GM18505 (cell line): Measurements from ENCODE around the gene PNMA6E.

Experiments used
- ATAC-seq: cut with Tn5 transposase; IDR thresholded peaks from one replicate; pipeline ENCODE4 v1.9.1; 2021; ENCODE audit not compliant: unreplicated experiment
- POLR2A ChIP-seq: IDR thresholded peaks from 4 replicates; pipeline ENCODE4 v1.6.1; 2011; ENCODE audit warnings: borderline replicate concordance; ENCODE audit not compliant: insufficient read depth, insufficient read length; ENCODE audit errors: extremely low read depth

The PNMA6E gene

GRCh38 chrX:153421856-153422255 is 20.7 kb upstream of the PNMA6E start:
- no peak for ATAC-seq
- TF ChIP-seq POLR2A, result no peak

- TF ChIP-seq POLR2A, result no peak
- no peak for ATAC-seq
Observed at GRCh38 chrX:153420851-153421599, 19.9 kb upstream of the PNMA6E start.

- ATAC-seq, result no peak
- TF ChIP-seq POLR2A, result no peak
Observed at GRCh38 chrX:153417637-153418036, 16.5 kb upstream of the PNMA6E start.

- no peak for ATAC-seq
- no peak for TF ChIP-seq POLR2A
Observed at GRCh38 chrX:153416781-153417450, 15.8 kb upstream of the PNMA6E start.

- no peak for TF ChIP-seq POLR2A
- no peak for ATAC-seq
Observed at GRCh38 chrX:153414856-153415510, 13.8 kb upstream of the PNMA6E start.

- TF ChIP-seq POLR2A, result no peak
- no peak for ATAC-seq
Observed at GRCh38 chrX:153413731-153414130, 12.6 kb upstream of the PNMA6E start.

- no peak for TF ChIP-seq POLR2A
- ATAC-seq, result no peak
Observed at GRCh38 chrX:153412746-153413720, 11.9 kb upstream of the PNMA6E start.

GRCh38 chrX:153411988-153412574 is 10.9 kb upstream of the PNMA6E start:
- no peak for TF ChIP-seq POLR2A
- no peak for ATAC-seq

GRCh38 chrX:153411255-153411987 is 10.3 kb upstream of the PNMA6E start, which contains the start of gene ZFP92:
ZFP92 (plus strand) TSS chrX:153411472; CDS start chrX:153418323, 6,851 bp downstream.
- peak; percentile 55 for ATAC-seq
- TF ChIP-seq POLR2A, result no peak

- no peak for TF ChIP-seq POLR2A
- ATAC-seq, result no peak
Observed at GRCh38 chrX:153410888-153411254, 9.7 kb upstream of the PNMA6E start.

GRCh38 chrX:153410373-153410772 is 9.2 kb upstream of the PNMA6E start:
- TF ChIP-seq POLR2A, result no peak
- ATAC-seq, result no peak

- TF ChIP-seq POLR2A, result no peak
- no peak for ATAC-seq
Observed at GRCh38 chrX:153409414-153410101, 8.4 kb upstream of the PNMA6E start.

GRCh38 chrX:153408871-153409351 is 7.8 kb upstream of the PNMA6E start:
- no peak for ATAC-seq
- no peak for TF ChIP-seq POLR2A
